Mucosa of rectum (tissue), 2 donors: Measurements from ENCODE around the gene CCDC39.

Source experiments
- H3K27ac ChIP-seq, 2 donors: one replicate each; pipeline ENCODE4 v1.7.0; 2013; ENCODE audit warnings: inconsistent platforms in 2 of 2, low read depth in 2 of 2, low read length in 2 of 2
- H3K27me3 ChIP-seq, 2 donors: one replicate each; pipeline ENCODE4 v1.7.0; 2013; ENCODE audit warnings: low read length in 2 of 2; ENCODE audit not compliant: control insufficient read depth in 2 of 2, insufficient read depth in 2 of 2
- H3K36me3 ChIP-seq, 2 donors: one replicate each; pipeline ENCODE4 v1.7.0; 2013; ENCODE audit warnings: low read length in 2 of 2; ENCODE audit not compliant: control insufficient read depth in 2 of 2, insufficient read depth in 2 of 2
- H3K4me1 ChIP-seq, 2 donors: one replicate each; pipeline ENCODE4 v1.7.0; 2013; ENCODE audit warnings: low read length in 2 of 2, mild to moderate bottlenecking in 1 of 2; ENCODE audit not compliant: control insufficient read depth in 2 of 2, insufficient read depth in 2 of 2
- H3K4me3 ChIP-seq, 2 donors: one replicate each; pipeline ENCODE4 v1.7.0; 2013; ENCODE audit warnings: low read length in 2 of 2
- H3K9ac ChIP-seq, 2 donors: one replicate each; pipeline ENCODE4 v1.7.0; 2013; ENCODE audit warnings: low read length in 2 of 2, low read depth in 1 of 2, mild to moderate bottlenecking in 1 of 2
- H3K9me3 ChIP-seq, 2 donors: one replicate each; pipeline ENCODE4 v1.7.0; 2013; ENCODE audit warnings: low read length in 2 of 2; ENCODE audit not compliant: control insufficient read depth in 2 of 2
- donor health status: healthy.
- donor health status: Normal muscosa, but diverticular disease.

CCDC39 gene

GRCh38 chr3:180679178-180680096 lies at the start of gene CCDC39:
Gene CCDC39 (minus strand): TSS chr3:180679489. CDS start chr3:180679380, 109 bp downstream.
- H3K27me3 ChIP-seq = peaks cover 7 to 11% of the 10 kb centered on the region in 2 donors
- H3K27ac ChIP-seq = no peak within 1 kb of the TSS
- no peaks in the 10 kb centered on the region for H3K36me3 ChIP-seq
- peak within 1 kb of the TSS in 1 of 2 donors; percentile 56 for H3K9ac ChIP-seq
- no peaks in the 10 kb centered on the region for H3K9me3 ChIP-seq
- peaks cover 8 to 11% of the 10 kb centered on the region in 2 donors for H3K4me1 ChIP-seq
- peak within 1 kb of the TSS; percentile 63 to 82 for H3K4me3 ChIP-seq

GRCh38 chr3:180720012-180720411 lies 40.7 kb upstream of the CCDC39 start:
- Histone ChIP-seq H3K4me3 (no peak overlapping the region), H3K36me3 (no peaks in the 10 kb centered on the region), H3K4me1 (no peaks in the 10 kb centered on the region), H3K9ac (no peak overlapping the region), H3K9me3 (no peaks in the 10 kb centered on the region), H3K27me3 (no peaks in the 10 kb centered on the region), H3K27ac (no peak overlapping the region)

DNA sequence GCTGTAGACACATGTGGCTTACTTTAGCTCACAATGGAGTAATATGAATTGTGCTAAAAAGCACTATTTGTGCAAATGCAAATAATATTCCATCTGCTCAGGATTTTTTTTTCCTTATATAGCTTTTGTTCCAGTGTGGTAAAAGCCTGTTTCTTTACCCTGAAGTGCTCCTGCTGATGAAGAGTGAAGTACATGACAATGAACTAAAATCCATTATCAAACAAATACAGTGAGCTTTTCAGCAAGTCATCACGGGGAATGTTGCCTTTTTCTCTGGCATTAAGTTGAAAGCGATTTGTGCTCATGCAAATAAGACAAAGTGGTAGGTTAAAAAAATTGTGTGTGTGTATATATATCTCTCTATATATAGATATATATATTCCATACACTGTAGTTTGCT lies 28.6 kb upstream of the CCDC39 start:
- no peak overlapping the region for H3K4me3 ChIP-seq
- H3K4me1 ChIP-seq = no peaks in the 10 kb centered on the region
- H3K27ac ChIP-seq = no peak overlapping the region

GRCh38 chr3:180705619-180706018 lies 26.3 kb upstream of the CCDC39 start:
- Histone ChIP-seq H3K9ac (no peak overlapping the region), H3K27me3 (no peaks in the 10 kb centered on the region), H3K4me3 (no peak overlapping the region), H3K9me3 (no peaks in the 10 kb centered on the region), H3K27ac (no peak overlapping the region), H3K4me1 (no peaks in the 10 kb centered on the region), H3K36me3 (no peaks in the 10 kb centered on the region)

More for the DNA sequence above, 28.6 kb upstream of the CCDC39 start:
- Histone ChIP-seq H3K9ac (no peak overlapping the region), H3K9me3 (no peaks in the 10 kb centered on the region), H3K36me3 (no peaks in the 10 kb centered on the region), H3K27me3 (no peaks in the 10 kb centered on the region)

GRCh38 chr3:180704532-180704931 lies 25.2 kb upstream of the CCDC39 start:
- Histone ChIP-seq H3K9me3 (no peaks in the 10 kb centered on the region), H3K27ac (no peak overlapping the region), H3K27me3 (no peaks in the 10 kb centered on the region), H3K4me1 (no peaks in the 10 kb centered on the region), H3K9ac (no peak overlapping the region), H3K4me3 (no peak overlapping the region), H3K36me3 (no peaks in the 10 kb centered on the region)

DNA sequence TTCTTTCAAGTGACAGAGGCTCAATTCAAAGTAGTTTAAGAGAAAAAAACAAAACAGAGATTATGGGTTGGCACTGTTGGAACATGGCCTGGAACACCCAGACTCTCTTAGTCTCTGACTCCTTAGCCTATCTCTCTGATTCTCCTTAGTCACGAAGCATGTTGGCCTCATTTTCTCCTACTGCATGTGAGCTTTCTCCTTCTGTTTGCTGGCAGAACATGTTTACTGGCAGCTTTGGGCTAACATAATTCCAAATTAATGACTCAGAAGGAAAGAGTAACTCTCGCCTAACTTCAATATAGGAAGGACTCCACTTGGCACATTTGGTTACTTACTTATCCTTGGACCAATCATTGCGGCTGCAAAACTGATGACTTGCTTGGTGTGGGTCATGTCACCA lies 21.7 kb upstream of the CCDC39 start:
- no peaks in the 10 kb centered on the region for H3K9me3 ChIP-seq
- H3K4me3 ChIP-seq = no peak overlapping the region
- no peaks in the 10 kb centered on the region for H3K36me3 ChIP-seq
- no peak overlapping the region for H3K9ac ChIP-seq
- H3K27ac ChIP-seq = no peak overlapping the region
- no peaks in the 10 kb centered on the region for H3K4me1 ChIP-seq
- peaks cover 0 to 2% of the 10 kb centered on the region in 2 donors for H3K27me3 ChIP-seq

- peaks cover 0 to 2% of the 10 kb centered on the region in 2 donors for H3K27me3 ChIP-seq
- no peak overlapping the region for H3K27ac ChIP-seq
- H3K9me3 ChIP-seq = no peaks in the 10 kb centered on the region
- H3K4me1 ChIP-seq = no peaks in the 10 kb centered on the region
- H3K9ac ChIP-seq = no peak overlapping the region
- no peak overlapping the region for H3K4me3 ChIP-seq
- no peaks in the 10 kb centered on the region for H3K36me3 ChIP-seq
Measured at GRCh38 chr3:180698760-180699270, 19.5 kb upstream of the CCDC39 start.

GRCh38 chr3:180694321-180694720 lies 15.0 kb upstream of the CCDC39 start:
- Histone ChIP-seq H3K27me3 (peaks cover 0 to 2% of the 10 kb centered on the region in 2 donors), H3K9ac (no peak overlapping the region), H3K9me3 (no peaks in the 10 kb centered on the region), H3K4me1 (no peaks in the 10 kb centered on the region), H3K36me3 (no peaks in the 10 kb centered on the region), H3K4me3 (no peak overlapping the region), H3K27ac (no peak overlapping the region)

- Histone ChIP-seq H3K9me3 (no peaks in the 10 kb centered on the region), H3K4me1 (no peaks in the 10 kb centered on the region)
Measured at GRCh38 chr3:180693656-180694055, 14.4 kb upstream of the CCDC39 start.

DNA sequence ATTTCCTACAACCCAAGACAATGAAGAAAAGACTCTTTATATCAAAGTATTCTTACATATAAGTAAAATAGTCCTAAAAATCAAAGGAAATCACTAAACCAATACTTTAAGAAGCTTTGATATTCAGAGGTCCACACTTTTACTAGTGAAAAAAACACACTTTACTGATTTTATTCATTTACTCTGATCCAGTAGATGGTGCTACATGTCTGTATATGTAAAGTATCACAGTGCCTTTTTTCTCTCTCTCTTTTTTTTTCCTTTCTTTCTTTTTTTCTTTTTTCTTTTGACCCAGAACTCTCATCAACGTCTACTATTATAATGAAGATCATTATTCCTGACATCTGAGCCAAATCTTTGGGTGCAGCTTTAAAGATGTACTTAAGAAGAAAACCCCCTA lies 10.8 kb upstream of the CCDC39 start:
- Histone ChIP-seq H3K4me1 (no peaks in the 10 kb centered on the region), H3K27ac (no peak overlapping the region), H3K9me3 (no peaks in the 10 kb centered on the region), H3K36me3 (no peaks in the 10 kb centered on the region), H3K4me3 (no peak overlapping the region), H3K27me3 (no peaks in the 10 kb centered on the region), H3K9ac (no peak overlapping the region)

More at GRCh38 chr3:180693656-180694055, 14.4 kb upstream of the CCDC39 start:
- H3K27me3 ChIP-seq = peaks cover 0 to 1% of the 10 kb centered on the region in 2 donors
- no peak overlapping the region for H3K27ac ChIP-seq
- H3K4me3 ChIP-seq = no peak overlapping the region
- H3K36me3 ChIP-seq = no peaks in the 10 kb centered on the region
- H3K9ac ChIP-seq = no peak overlapping the region
